H9 (cell line): ENCODE data around the gene SLC24A4. TPM values are rescaled to one million over a fixed set of nuclear protein-coding genes. Genes with fewer than 3 reads are reported as not detected.

Source experiments
- DNase-seq: peaks from one replicate; pipeline ENCODE4 v3.0.0-alpha.2; 2017
- H2AFZ ChIP-seq: one replicate; pipeline ENCODE4 v1.6.1; 2013; ENCODE audit warnings: mild to moderate bottlenecking, low read length, control low read depth, moderate library complexity
- H2AK5ac ChIP-seq: 2 replicates; pipeline ENCODE4 v1.6.1; 2013; ENCODE audit warnings: low read length, control low read depth, mixed read lengths; ENCODE audit not compliant: insufficient read length
- H2BK120ac ChIP-seq: one replicate; pipeline ENCODE4 v1.6.1; 2013; ENCODE audit warnings: low read depth, mild to moderate bottlenecking, low read length, control low read depth, inconsistent platforms; ENCODE audit not compliant: poor library complexity, severe bottlenecking
- H2BK12ac ChIP-seq: 2 replicates; pipeline ENCODE4 v1.6.1; 2013; ENCODE audit warnings: low read length, control low read depth, mixed read lengths, low read depth; ENCODE audit not compliant: insufficient read length
- H2BK15ac ChIP-seq: 2 replicates; pipeline ENCODE4 v1.6.1; 2013; ENCODE audit warnings: low read depth, low read length, control low read depth
- H2BK20ac ChIP-seq: one replicate; pipeline ENCODE4 v1.6.1; 2013; ENCODE audit warnings: low read depth, mild to moderate bottlenecking, low read length, control low read depth, inconsistent platforms; ENCODE audit not compliant: poor library complexity, severe bottlenecking
- H2BK5ac ChIP-seq: 2 replicates; pipeline ENCODE4 v1.6.1; 2013; ENCODE audit warnings: low read length, control low read depth, mixed read lengths; ENCODE audit not compliant: insufficient read length
- H3K14ac ChIP-seq: 2 replicates; pipeline ENCODE4 v1.6.1; 2013; ENCODE audit warnings: low read length, control low read depth; ENCODE audit not compliant: insufficient read depth
- H3K18ac ChIP-seq: 2 replicates; pipeline ENCODE4 v1.6.1; 2013; ENCODE audit warnings: low read depth, mild to moderate bottlenecking, mixed read lengths, low read length, control low read depth; ENCODE audit not compliant: insufficient read length
- H3K23ac ChIP-seq: 2 replicates; pipeline ENCODE4 v1.6.1; 2013; ENCODE audit warnings: low read length, control low read depth, mixed read lengths, low read depth; ENCODE audit not compliant: insufficient read length
- H3K23me2 ChIP-seq: 2 replicates; pipeline ENCODE4 v1.6.1; 2013; ENCODE audit warnings: low read depth, mild to moderate bottlenecking, mixed read lengths, low read length, control low read depth; ENCODE audit not compliant: insufficient read length, poor library complexity, severe bottlenecking
- H3K27ac ChIP-seq: 2 replicates; pipeline ENCODE4 v1.5.1; 2013; ENCODE audit warnings: low read length, control low read depth, mixed read lengths, low read depth; ENCODE audit not compliant: insufficient read length
- H3K27me3 ChIP-seq: 2 replicates; pipeline ENCODE4 v1.6.1; 2013; ENCODE audit warnings: low read length, control low read depth, inconsistent platforms; ENCODE audit not compliant: insufficient read depth
- H3K4ac ChIP-seq: 2 replicates; pipeline ENCODE4 v1.6.1; 2013; ENCODE audit warnings: low read depth, mild to moderate bottlenecking, control low read depth, inconsistent platforms, low read length, moderate library complexity
- H3K4me1 ChIP-seq: 2 replicates; pipeline ENCODE4 v1.6.1; 2013; ENCODE audit warnings: low read length, control low read depth, inconsistent platforms; ENCODE audit not compliant: insufficient read depth
- H3K4me2 ChIP-seq: 2 replicates; pipeline ENCODE4 v1.6.1; 2013; ENCODE audit warnings: low read length, control low read depth, mixed read lengths; ENCODE audit not compliant: insufficient read length, insufficient read depth
- H3K56ac ChIP-seq: 2 replicates; pipeline ENCODE4 v1.6.1; 2013; ENCODE audit warnings: low read depth, mild to moderate bottlenecking, mixed read lengths, low read length, control low read depth; ENCODE audit not compliant: insufficient read length
- H3K79me1 ChIP-seq: 2 replicates; pipeline ENCODE4 v1.6.1; 2013; ENCODE audit warnings: low read depth, mild to moderate bottlenecking, moderate library complexity, low read length, control low read depth, inconsistent platforms; ENCODE audit not compliant: insufficient read depth, poor library complexity, severe bottlenecking
- H3K79me2 ChIP-seq: 2 replicates; pipeline ENCODE4 v1.6.1; 2013; ENCODE audit warnings: low read length, control low read depth, inconsistent platforms; ENCODE audit not compliant: insufficient read depth
- H3K9ac ChIP-seq: 2 replicates; pipeline ENCODE4 v1.6.1; 2013; ENCODE audit warnings: low read length, control low read depth, mixed read lengths; ENCODE audit not compliant: insufficient read length; ENCODE audit errors: extremely low read depth
- H3K9me3 ChIP-seq: one replicate; pipeline ENCODE4 v1.6.1; 2013; ENCODE audit warnings: low read depth, low read length, inconsistent platforms; ENCODE audit not compliant: control insufficient read depth
- H3T11ph ChIP-seq: one replicate; pipeline ENCODE4 v1.6.1; 2013; ENCODE audit warnings: mild to moderate bottlenecking, low read length, control low read depth, inconsistent platforms
- H4K20me1 ChIP-seq: one replicate; pipeline ENCODE4 v1.6.1; 2013; ENCODE audit not compliant: control insufficient read depth, insufficient read length, insufficient read depth
- H4K5ac ChIP-seq: 2 replicates; pipeline ENCODE4 v1.6.1; 2013; ENCODE audit warnings: low read depth, mild to moderate bottlenecking, mixed read lengths, low read length, control low read depth; ENCODE audit not compliant: insufficient read length
- H4K8ac ChIP-seq: replicated peaks from 2 replicates; pipeline ENCODE4 v1.6.1; 2013; ENCODE audit warnings: low read length, control low read depth, mixed read lengths, low read depth; ENCODE audit not compliant: insufficient read length
- H4K91ac ChIP-seq: 2 replicates; pipeline ENCODE4 v1.6.1; 2013; ENCODE audit warnings: low read depth, mild to moderate bottlenecking, moderate library complexity, mixed read lengths, low read length, control low read depth; ENCODE audit not compliant: insufficient read length
- H3K27ac Mint-ChIP-seq, 3 experiments: 2 replicates in 2 of 3; 3 replicates in 1 of 3; pipeline ENCODE4 v1.8.0; 2020 to 2021; ENCODE audit warnings: mixed read lengths in 3 of 3, mild to moderate bottlenecking in 1 of 3, moderate library complexity in 1 of 3
- H3K27me3 Mint-ChIP-seq: 2 replicates; pipeline ENCODE4 v1.8.0; 2021; ENCODE audit warnings: low read depth, mild to moderate bottlenecking, moderate library complexity, mixed read lengths
- H3K36me3 Mint-ChIP-seq, 3 experiments: 2 replicates in 2 of 3; 3 replicates in 1 of 3; pipeline ENCODE4 v1.8.0; 2020 to 2021; ENCODE audit warnings: low read depth in 3 of 3, mixed read lengths in 3 of 3; ENCODE audit not compliant: insufficient read depth in 1 of 3
- H3K4me1 Mint-ChIP-seq, 2 experiments: 2 replicates each; pipeline ENCODE4 v1.8.0; 2020; ENCODE audit warnings: mixed read lengths in 2 of 2
- H3K4me3 Mint-ChIP-seq, 2 experiments: 2 replicates in 1 of 2; 3 replicates in 1 of 2; pipeline ENCODE4 v1.8.0; 2020 to 2021; ENCODE audit warnings: mild to moderate bottlenecking in 2 of 2, mixed read lengths in 2 of 2, moderate library complexity in 1 of 2
- H3K9me3 Mint-ChIP-seq, 2 experiments: 2 replicates in 1 of 2; 3 replicates in 1 of 2; pipeline ENCODE4 v1.8.0; 2020; ENCODE audit warnings: mild to moderate bottlenecking in 2 of 2, mixed read lengths in 2 of 2, moderate library complexity in 1 of 2
- CTCF ChIP-seq: fragments of 200-600 bp; sonication (generic); conservative IDR thresholded peaks from 3 replicates; pipeline ENCODE4 v1.8.0; 2021; ENCODE audit warnings: antibody characterized with exemption, mild to moderate bottlenecking
- WGBS: extraction: QIAGEN DNeasy Blood & Tissue Kit; methylation state at CpG from one replicate; pipeline ENCODE4 v1.1.7; 2013; ENCODE audit warnings: missing lambda C conversion rate, low lambda C conversion rate, mixed read lengths; ENCODE audit not compliant: insufficient read length; ENCODE audit errors: extremely low coverage; 5-methylcytosine and 5-hydroxymethylcytosine counted together
- total RNA-seq: library from RNA; stranded (reverse); gene quantifications from 2 replicates; pipeline ENCODE4 v1.2.1, GENCODE V29; 2021

Gene SLC24A4
- total RNA-seq, 1 experiment from 2014 or later = 0.24 TPM

GRCh38 chr14:92336363-92336762, 13.4 kb downstream of the SLC24A4 start:
- no peaks in the 10 kb centered on the region for H3K23me2 ChIP-seq
- no peak overlapping the region for H2BK120ac ChIP-seq
- no peak overlapping the region for H2BK5ac ChIP-seq
- H3K56ac ChIP-seq = no peak overlapping the region
- H4K20me1 ChIP-seq = no peaks in the 10 kb centered on the region
- H3K14ac ChIP-seq = no peak overlapping the region
- no peak overlapping the region for H2AFZ ChIP-seq
- no peaks in the 10 kb centered on the region for H3K79me1 ChIP-seq
- H3K9me3 ChIP-seq = no peaks in the 10 kb centered on the region
- no peak for DNase-seq
- H2BK12ac ChIP-seq = no peak overlapping the region
- no peak overlapping the region for H4K8ac ChIP-seq
- H3K27ac ChIP-seq = no peak overlapping the region
- no peak overlapping the region for H3K27ac Mint-ChIP-seq
- no peak overlapping the region for H3K9ac ChIP-seq
- H3K4me1 Mint-ChIP-seq = peaks cover 2 to 15% of the 10 kb centered on the region in 2 experiments
- H4K5ac ChIP-seq = no peak overlapping the region
- no CpG with 5 or more reads among the region's 6 CpGs for WGBS
- no peak overlapping the region for H2BK20ac ChIP-seq
- no peak overlapping the region for H3K4me2 ChIP-seq
- H3T11ph ChIP-seq = no peak overlapping the region
- H3K4ac ChIP-seq = no peak overlapping the region
- no peaks in the 10 kb centered on the region for H3K36me3 Mint-ChIP-seq
- no peak overlapping the region for H3K4me3 Mint-ChIP-seq
- H2BK15ac ChIP-seq = no peak overlapping the region
- no peak overlapping the region for H3K23ac ChIP-seq
- H3K18ac ChIP-seq = no peak overlapping the region
- no peaks in the 10 kb centered on the region for H3K79me2 ChIP-seq
- H3K27me3 ChIP-seq = no peaks in the 10 kb centered on the region
- H4K91ac ChIP-seq = no peak overlapping the region
- no peak overlapping the region for H2AK5ac ChIP-seq
- H3K9me3 Mint-ChIP-seq = no peaks in the 10 kb centered on the region
- H3K27me3 Mint-ChIP-seq = peaks cover 3% of the 10 kb centered on the region; the same call in 1 of the 2 replicates
- TF ChIP-seq CTCF = no peak
- H3K4me1 ChIP-seq = no peaks in the 10 kb centered on the region
